Astrocyte (in vitro differentiated cells and primary cell): ENCODE results near the gene FAM111B.
"Not testable (repeated sequence)": the region's sequence is repeated elsewhere in the genome, so short reads cannot be mapped to it uniquely, and the experiment has no call there.

Experiments used
- EZH2 ChIP-seq: IDR thresholded peaks from 2 replicates; pipeline ENCODE4 v1.6.1; 2012; ENCODE audit warnings: mild to moderate bottlenecking, low read length, inconsistent platforms; ENCODE audit not compliant: insufficient read depth
- TF ChIP-seq, protein P1 (sequence below): IDR thresholded peaks from 2 replicates; pipeline ENCODE4 v1.5.1; 2011; ENCODE audit warnings: low read depth, mild to moderate bottlenecking, inconsistent platforms, low read length, moderate library complexity; ENCODE audit not compliant: insufficient read depth

DNA sequence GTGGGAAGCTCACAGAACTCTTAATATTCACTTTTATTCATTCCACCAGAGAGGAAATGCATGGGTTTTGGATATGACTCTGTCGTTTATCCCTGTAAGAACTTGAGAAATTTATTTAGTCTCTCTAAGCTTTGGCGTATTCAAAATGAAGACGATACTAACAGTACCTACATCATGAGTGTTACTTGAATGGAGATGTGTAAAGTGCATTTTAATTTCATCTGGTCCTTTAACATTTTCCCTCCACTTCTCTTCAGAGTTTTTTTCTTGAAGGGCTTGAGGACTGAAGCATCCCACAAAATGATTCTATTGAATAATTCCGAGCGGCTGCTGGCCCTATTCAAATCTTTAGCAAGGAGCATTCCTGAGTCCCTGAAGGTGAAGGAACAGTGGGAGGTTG, 21.0 kb upstream of the FAM111B start, which contains the start of gene GLYATL1B:
- TF ChIP-seq, protein P1, sequence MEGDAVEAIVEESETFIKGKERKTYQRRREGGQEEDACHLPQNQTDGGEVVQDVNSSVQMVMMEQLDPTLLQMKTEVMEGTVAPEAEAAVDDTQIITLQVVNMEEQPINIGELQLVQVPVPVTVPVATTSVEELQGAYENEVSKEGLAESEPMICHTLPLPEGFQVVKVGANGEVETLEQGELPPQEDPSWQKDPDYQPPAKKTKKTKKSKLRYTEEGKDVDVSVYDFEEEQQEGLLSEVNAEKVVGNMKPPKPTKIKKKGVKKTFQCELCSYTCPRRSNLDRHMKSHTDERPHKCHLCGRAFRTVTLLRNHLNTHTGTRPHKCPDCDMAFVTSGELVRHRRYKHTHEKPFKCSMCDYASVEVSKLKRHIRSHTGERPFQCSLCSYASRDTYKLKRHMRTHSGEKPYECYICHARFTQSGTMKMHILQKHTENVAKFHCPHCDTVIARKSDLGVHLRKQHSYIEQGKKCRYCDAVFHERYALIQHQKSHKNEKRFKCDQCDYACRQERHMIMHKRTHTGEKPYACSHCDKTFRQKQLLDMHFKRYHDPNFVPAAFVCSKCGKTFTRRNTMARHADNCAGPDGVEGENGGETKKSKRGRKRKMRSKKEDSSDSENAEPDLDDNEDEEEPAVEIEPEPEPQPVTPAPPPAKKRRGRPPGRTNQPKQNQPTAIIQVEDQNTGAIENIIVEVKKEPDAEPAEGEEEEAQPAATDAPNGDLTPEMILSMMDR: not testable (repeated sequence)
- TF ChIP-seq EZH2: not testable (repeated sequence)
